Epidermal melanocyte (primary cell): ENCODE results near the gene POLR2J2.
"Not testable (repeated sequence)": the region's sequence is repeated elsewhere in the genome, so short reads cannot be mapped to it uniquely, and the experiment has no call there.

Source experiments
- DNase-seq: peaks from one replicate; pipeline ENCODE4 v3.0.0; 2011; ENCODE audit warnings: low spot score; ENCODE audit not compliant: insufficient read length

POLR2J2 gene

DNA sequence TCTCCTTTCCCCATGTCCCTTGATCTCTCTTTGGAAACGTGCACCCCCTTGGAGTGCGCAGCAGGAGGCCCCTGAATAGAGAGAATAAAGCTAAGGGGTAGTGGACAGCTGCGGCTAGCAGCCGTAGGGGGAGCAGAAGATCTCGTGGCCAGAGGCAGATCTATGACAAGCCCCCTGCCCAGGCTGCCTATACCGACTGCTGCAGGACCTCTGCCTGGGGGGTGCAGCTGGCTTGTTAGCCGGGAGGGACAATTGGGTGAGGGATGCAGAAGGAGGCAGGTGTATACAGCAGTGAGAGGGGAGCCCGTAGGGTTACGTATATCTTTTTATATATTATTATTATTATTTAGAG lies 469 bp upstream of the POLR2J2 start:
- DNase-seq: not testable (repeated sequence)

DNA sequence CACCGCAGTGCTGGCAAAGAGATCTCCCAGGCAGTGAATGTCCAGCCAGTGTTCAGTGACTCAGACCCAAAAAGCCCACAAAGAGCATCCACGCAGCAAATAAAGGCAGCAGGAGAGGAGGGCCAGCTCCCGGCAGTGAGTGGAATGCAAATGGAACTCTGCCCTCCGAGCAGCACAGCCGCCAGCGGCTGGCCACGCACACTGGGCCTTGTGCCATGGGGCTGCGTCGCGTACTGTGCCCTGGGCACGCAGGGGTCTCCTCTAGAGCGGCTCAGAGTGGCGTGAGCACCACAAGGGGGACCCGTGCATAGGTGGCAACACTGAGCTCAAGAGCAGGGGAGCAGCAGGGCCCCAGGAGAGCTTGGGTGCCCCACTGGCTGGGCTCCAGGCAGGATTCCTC lies 3.9 kb downstream of the POLR2J2 start:
- not testable (repeated sequence) for DNase-seq

DNA sequence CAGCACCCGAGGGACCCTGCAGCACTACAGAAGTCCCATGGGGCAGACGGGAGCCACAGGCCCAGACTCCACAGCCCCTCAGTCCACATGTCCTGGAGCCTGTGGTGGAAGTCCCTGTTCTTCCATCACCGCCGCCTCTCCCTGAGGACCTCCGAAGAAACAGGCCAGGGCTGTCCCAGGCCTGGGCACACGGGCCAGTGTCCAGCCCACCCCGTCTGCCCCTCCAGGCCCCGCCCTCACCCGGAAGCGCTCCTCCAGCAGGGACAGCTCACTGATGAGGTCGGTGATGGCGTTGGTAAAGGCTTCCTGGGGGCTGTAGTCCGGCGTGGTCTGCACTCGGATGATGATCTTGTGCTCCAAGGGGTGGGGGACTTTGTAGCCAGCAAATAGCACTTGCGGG lies 4.6 kb downstream of the POLR2J2 start:
- DNase-seq: not testable (repeated sequence)

DNA sequence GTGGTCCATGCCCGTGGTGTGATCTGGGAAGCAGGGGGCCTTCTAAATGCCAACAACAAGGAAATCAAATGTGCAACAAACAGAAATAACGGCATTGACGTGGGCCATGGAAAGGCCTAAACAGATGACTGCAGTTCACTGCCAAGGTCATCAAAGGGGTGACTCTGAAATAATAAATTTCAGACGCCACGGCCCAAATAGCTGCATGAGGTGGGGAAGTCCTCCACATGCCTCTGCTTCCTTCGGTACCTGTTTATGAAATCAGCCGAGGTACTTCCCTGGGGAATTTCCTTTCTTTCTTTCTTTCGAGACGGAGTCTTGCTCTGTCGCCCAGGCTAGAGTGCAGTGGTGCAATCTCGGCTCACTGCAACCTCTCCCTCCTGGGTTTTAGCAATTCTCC lies 6.7 kb downstream of the POLR2J2 start:
- not testable (repeated sequence) for DNase-seq

DNA sequence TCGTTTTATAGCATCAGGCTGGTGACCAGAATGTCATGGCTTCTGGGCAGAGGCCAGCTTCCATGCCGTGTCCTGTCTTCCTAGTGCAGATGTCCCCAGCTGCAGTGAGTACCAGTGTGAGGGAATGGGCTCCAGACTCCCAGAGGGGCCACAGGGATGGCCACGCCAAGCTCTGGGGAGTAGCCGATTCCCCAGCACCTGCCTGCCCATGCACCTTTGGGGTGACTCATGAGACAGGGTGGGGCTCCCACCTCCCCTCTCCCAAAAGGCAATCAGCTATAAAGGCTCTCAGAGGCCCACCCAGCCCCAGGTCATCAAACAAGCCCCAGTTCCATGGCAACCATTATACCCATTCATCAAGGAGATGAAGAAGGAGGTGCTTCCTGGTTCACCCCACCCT lies 21.5 kb downstream of the POLR2J2 start, which contains the start of gene SPDYE2B:
TSS of gene SPDYE2B (plus strand) at position 396 of the 400 bp plus-strand sequence. CDS start 2,030 bp downstream, outside the sequence.
- not testable (repeated sequence) for DNase-seq

DNA sequence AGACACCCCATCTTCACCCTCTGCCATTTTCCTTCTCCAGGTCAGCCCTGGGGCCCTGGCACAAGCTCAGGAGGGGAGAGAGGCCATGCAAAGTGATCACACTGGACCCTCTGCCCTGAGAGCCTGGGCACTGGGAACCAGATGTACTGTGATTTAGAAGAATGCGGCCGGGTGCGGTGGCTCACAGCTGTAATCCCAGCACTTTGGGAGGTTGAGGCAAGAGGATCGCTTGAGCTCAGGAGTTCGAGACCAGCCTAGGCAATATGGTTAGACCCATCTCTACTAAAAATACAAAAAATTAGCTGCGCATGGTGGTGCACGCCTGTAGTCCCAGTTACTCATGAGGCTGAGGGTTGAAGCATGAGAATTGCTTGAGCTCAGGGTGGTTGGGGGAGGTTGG lies 23.6 kb downstream of the POLR2J2 start:
- not testable (repeated sequence) for DNase-seq

DNA sequence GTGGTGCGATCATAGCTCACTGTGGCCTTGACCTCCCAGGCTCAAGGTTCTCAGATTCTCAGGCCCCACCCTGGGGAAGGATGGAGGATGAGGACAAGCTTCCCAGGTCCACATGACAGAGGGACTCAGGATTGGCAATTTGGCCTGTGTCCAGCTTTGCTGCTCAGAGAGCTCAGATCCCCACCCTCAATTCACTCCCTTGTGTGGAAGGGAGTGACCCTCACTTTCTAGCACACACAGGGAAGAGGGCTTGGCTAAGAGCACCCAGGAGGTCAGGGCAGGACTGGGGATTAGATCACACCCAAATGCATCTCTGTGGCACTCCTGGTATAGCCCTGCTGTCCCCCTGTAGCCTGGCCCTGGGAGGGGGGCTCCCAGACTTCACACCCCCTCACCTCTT lies 28.1 kb downstream of the POLR2J2 start:
- DNase-seq: not testable (repeated sequence)

DNA sequence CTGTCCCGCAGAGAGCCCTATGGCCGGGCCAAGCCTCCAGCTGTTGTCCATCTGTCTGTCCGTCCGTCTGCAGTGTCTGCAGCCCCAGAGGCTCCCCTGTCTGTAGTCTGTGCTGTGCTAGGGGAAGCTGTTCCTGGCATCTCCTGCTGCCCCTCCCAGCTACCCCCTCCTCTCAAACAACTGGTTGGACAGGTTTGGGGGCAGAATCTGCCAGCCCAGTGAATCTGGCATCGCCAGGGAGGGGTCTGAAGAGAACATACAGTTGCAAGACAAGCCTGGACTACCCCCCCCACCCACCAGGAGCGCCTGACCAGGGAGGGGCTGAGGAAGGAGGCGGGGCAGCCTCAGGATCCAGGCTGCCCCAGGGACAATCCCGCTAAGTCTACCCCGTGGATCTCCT lies 28.8 kb downstream of the POLR2J2 start, which contains the start of gene UPK3BL1:
TSS of gene UPK3BL1 (minus strand) at position 101 of the 400 bp plus-strand sequence. CDS start at position 51, 50 bp downstream.
- not testable (repeated sequence) for DNase-seq

DNA sequence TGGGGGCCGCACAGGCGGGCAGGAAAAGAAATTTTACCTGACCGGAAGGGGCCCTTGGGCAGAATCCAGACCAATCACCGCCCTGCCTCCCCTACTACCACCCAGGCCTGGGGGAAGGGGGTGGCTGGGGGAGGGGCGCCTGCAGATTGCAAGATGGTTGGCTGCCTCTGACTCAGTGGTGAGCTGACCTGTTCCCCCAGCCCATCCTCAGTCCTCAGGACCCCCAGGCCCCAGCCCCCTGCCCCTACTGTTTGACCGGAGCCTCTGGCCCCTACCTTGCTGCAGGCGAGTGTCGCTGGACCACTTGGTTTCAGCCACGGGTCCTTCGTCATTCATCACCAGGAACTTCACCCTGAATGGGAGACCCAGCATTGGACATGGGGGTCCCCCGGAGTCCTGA lies 32.6 kb downstream of the POLR2J2 start:
- not testable (repeated sequence) for DNase-seq

DNA sequence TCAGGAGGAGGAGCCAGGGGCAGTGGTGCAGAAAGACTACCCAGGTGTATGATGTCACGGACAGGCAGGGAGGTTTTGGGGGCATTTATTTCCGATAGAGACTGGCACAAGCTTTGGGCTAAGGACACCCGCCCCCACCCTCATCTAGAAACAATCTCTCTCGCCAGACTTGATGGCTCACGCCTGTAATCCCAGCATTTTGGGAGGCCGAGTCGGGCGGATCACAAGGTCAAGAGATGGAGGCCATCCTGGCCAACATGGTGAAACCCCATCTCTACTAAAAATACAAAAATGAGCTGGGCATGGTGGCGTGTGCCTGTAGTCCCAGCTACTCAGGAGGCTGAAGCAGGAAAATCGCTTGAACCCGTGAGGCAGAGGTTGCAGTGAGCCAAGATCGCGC lies 34.5 kb downstream of the POLR2J2 start:
- DNase-seq: not testable (repeated sequence)

DNA sequence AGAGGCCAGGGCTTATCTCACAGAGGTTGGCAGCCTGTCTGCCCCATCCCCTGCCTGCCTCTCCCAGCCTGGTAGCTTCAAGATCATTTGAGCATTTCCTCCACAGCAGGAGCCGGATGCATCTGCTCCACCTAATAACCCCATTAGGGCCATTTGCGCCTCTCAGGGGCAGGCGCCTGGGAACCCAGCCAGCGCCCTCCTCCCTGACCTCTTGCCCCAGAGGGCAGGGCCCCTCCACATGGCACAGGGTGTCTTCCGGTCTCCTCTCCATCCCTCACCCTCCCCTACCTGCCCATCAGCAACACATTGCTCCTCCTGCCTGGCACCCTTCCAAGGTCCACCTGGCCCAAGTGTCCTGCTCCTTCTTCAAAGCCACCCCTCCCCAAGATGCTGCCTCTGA lies 36.1 kb downstream of the POLR2J2 start:
- DNase-seq: not testable (repeated sequence)

DNA sequence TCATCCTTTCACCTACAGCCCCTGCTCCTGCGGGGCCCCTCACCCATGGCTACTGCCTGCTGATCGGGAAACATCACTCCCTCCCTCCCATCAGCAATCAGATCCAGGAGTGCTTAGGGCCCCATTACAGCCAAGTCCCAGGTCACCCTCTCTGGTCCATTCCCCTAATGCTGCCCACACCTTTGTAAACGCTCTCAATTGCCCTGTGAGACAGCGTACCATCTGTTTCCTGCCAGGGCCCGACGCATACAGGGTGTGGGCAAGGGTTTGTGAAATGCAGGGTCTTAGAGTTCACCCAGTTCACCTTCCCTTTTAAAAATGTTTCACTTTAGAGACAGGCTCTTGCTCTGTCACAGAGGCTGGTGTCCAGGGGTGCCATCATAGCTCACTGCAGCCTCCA lies 37.2 kb downstream of the POLR2J2 start:
- DNase-seq: not testable (repeated sequence)

DNA sequence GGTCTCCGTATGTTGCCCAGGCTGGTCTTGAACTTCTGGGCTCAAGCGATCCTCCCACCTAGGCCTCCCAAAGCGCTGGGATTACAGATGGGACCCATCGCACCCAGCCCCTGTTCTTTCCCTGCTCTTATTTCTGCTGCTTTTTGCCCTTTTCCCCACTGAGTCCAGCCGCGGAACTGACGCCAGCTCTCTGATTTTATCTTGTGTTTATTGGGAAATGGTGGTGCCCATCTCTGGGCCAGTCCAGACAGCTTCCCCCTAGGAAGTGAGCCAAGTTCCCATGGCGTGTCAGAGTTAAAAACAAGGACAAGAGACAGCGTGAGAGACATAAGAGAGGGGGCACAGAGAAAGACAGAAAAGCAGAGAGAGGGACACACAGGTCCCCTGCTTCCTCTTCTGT lies 40.8 kb downstream of the POLR2J2 start:
- not testable (repeated sequence) for DNase-seq

DNA sequence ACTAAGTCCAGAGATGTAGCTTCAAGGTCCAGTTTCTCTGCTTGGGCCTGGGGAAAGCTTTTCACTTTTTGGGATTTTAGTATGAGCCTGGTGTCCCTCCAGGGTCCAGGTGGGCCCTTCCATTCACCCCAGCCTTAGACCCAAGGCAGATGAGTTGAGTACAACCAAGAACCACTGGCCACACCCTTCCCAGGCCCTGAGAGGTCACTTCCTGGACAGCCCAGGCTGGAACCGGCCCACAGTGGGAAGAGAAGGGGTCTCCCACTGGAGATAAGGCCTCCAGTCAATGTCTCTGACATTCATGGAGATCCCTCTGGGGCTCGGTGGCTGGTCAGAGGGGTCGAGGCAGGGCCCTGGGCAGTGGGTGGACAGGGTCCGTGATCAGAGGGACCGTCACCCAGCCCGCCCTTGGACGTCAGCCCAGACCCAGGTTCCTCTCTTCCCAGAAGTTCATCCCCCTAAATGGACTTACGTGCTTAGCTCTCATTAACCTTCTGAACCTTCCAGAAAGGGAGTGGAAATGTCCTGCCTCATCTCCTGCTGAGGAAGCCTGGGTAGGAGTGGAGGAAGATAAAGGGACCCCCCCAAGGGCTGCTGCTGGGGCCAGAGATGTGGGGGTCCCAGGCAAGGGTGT lies 44.1 kb downstream of the POLR2J2 start:
- not testable (repeated sequence) for DNase-seq

DNA sequence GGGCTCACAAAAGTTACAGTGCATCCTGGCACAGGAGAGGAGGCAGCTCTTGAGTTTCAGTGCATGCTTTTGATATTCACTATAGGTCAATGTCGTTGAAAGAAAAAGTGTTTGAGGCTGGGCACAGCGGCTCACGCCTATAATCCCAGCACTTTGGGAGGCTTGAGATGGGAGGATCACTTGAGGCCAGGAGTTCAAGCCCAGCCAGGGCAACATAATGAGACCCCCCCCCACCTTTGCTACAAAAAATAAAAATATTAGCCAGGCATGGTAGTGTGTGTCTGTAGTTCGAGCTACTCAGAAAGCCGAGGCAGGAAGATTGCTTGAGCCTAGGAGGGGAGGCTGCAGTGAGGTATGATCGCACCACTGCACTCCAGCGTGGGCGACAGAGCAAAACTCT lies 53.3 kb downstream of the POLR2J2 start:
- not testable (repeated sequence) for DNase-seq

DNA sequence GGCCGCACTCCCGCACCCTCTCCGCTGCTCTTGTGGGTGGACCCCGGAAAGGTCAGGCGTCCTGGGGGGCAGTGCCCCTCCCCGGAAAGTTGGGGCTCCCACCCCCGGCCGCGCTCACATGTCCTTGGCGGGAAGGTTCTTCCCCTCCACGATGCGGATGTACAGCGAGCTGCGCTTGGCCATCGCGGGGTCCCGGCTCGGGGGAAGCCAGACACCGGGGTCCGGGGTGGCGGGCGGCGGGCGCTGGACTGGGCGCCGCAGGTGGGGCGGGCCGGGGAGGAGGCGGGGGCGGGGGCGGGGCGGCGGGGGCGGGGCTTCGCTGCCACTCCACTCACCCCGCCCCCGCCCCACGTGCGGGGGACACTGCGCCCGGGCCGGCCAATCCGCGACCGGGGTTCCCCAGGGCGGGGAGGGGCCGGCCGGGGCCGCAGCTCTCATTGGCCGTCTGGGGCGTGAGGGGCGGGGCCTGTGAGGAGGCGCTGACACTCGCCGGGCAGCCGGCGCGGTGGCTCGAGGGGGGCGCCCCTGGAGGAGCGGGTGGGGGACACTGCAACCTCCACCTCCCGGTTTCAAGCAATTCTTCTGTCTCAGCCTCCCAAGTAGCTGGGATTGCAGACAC lies 54.8 kb downstream of the POLR2J2 start, which contains the start of gene RASA4:
TSS of gene RASA4 (minus strand) at position 250 of the 619 bp plus-strand sequence. CDS start at position 183, 67 bp downstream.
- not testable (repeated sequence) for DNase-seq
